ENCODE measurements around the gene IRX3. TPM values are rescaled to one million over a fixed set of nuclear protein-coding genes. Genes with fewer than 3 reads are reported as not detected.

IRX3 gene
- total RNA-seq (2013; cell fraction: nucleolus; rRNA removed), result not detected in 2 replicates
- not detected in 2 replicates for total RNA-seq (2014; rRNA removed)
- not detected in 2 replicates for total RNA-seq (2014; rRNA removed; fragmentation: Illumina TruSeq; extraction: Trizol)
- not detected in 2 replicates for total RNA-seq (2021)
- polyA plus RNA-seq (2011; ENCODE audit: low read depth), result not detected
- polyA plus RNA-seq (2011; rRNA removed), result not detected in 2 replicates
- polyA plus RNA-seq (2011; cell fraction: cytosol; rRNA removed), result not detected in 2 replicates
- polyA plus RNA-seq (2011; cell fraction: nucleus; rRNA removed), result not detected in 2 replicates
- not detected in 2 replicates for polyA plus RNA-seq (2012)
- not detected in 2 replicates for polyA plus RNA-seq (2014; fragmentation: Illumina TruSeq; extraction: Trizol)
- polyA plus RNA-seq (2014; fragmentation: Nextera tagmentation; extraction: Ambion mirVana), result not detected
- not detected in 2 replicates for polyA plus RNA-seq (2014; rRNA removed)
- under 1 TPM in 1 of 2 experiments, not detected in 1; 0.05 TPM for polyA plus RNA-seq (2016; fragmentation: Nextera tagmentation; extraction: Ambion mirVana)
- polyA minus RNA-seq (2011; rRNA and poly(A)+ RNA removed), result not detected in 2 replicates
- polyA minus RNA-seq (2011; cell fraction: cytosol; rRNA and poly(A)+ RNA removed), result 1.3 TPM in 1 of 2 replicates, not detected in the other
- polyA minus RNA-seq (2011; cell fraction: nucleus; rRNA and poly(A)+ RNA removed), result not detected in 2 replicates
- Bru-seq, nascent RNA, result percentile 17 among the genes with signal in this experiment
- BruChase-seq, experiment 1, labeled RNA remaining after a 6-hour chase, result percentile 25 among the genes with signal in this experiment
- BruChase-seq, experiment 2, labeled RNA remaining after a 2-hour chase, result percentile 35 among the genes with signal in this experiment
- long read RNA-seq, experiment 1, result 0 reads
- long read RNA-seq, experiment 2, result 0 reads

- CTCF ChIA-PET, result no interaction called here
- Histone ChIP-seq H3K9ac (ENCODE audit: control insufficient read depth, insufficient read depth, low read length) (no peak within 1 kb of the TSS), H3K79me2 (ENCODE audit: control insufficient read depth, insufficient read depth, low read length) (no peaks in the 10 kb centered on the region), H2AFZ (ENCODE audit: control insufficient read depth, low read depth, low read length) (no peak within 1 kb of the TSS), H3K4me3 (no peak within 1 kb of the TSS), H4K20me1 (ENCODE audit: control insufficient read depth, insufficient read depth) (no peaks in the 10 kb centered on the region), H3K36me3 (ENCODE audit: control insufficient read depth in 2 of 2, insufficient read depth in 2 of 2, low read length in 1 of 2) (no peaks in the 10 kb centered on the region), H3K27ac (ENCODE audit: control insufficient read depth, insufficient read depth) (no peak within 1 kb of the TSS), H3K4me1 (ENCODE audit: control insufficient read depth, insufficient read depth, low read length) (no peaks in the 10 kb centered on the region), H3K4me2 (ENCODE audit: control insufficient read depth, insufficient read depth) (no peak within 1 kb of the TSS), H3K27me3 (replicated peaks in 1 of 2; ENCODE audit: control insufficient read depth in 2 of 2, insufficient read depth in 2 of 2, low read length in 1 of 2) (peaks cover 5 to 12% of the 10 kb centered on the region in 2 experiments), H3K9me3 (replicated peaks; ENCODE audit: control insufficient read depth, insufficient read depth, low read length) (no peaks in the 10 kb centered on the region; the same call in 2 of the 3 replicates)
- SMC1A ChIA-PET (ENCODE audit: uncharacterized antibody, unreplicated experiment), result no interaction called here
- WGBS (ENCODE audit: insufficient coverage, insufficient replicate concordance, low lambda C conversion rate, missing lambda C conversion rate), result 40% methylated on average over 18 of the region's 67 CpGs
- POLR2A ChIA-PET, result no interaction called here
- no peak for TF ChIP-seq RUNX3 (IDR thresholded peaks at IDR 0.05; ENCODE audit: low read length)
- TF ChIP-seq NKRF (conservative IDR thresholded peaks at IDR 0.05), result no peak
- peak; percentile 30; the same call in 1 of the 2 replicates for TF ChIP-seq FOXK2 (IDR thresholded peaks at IDR 0.05)
- no peak for TF ChIP-seq CEBPB (IDR thresholded peaks at IDR 0.05; ENCODE audit: borderline replicate concordance in 1 of 2, low read depth in 2 of 2, low read length in 2 of 2)
- ATAC-seq (no peak), FAIRE-seq (no peak), DNase-seq (ENCODE audit: low read depth, low spot score) (no peak)
- BruUV-seq (replicated peaks), result no TSS peak
- intact Hi-C loops (cut with micrococcal nuclease; ENCODE audit: unreplicated experiment) (loop anchor here (10.0 kb wide), 1 partner anchor 512 kb away; no protein-coding TSS in a partner anchor), in situ Hi-C loops (cut with MboI) (no loop called here)
- RAD21 ChIA-PET (ENCODE audit: unreplicated experiment), result no interaction called here
These were observed at the start of gene IRX3 for GRCh38 chr16:54286366-54287130. Gene IRX3, minus strand, starts transcription at chr16:54286787. Its CDS starts 737 bp downstream, at chr16:54286050.

Measured in GM12878 (cell line).